Measurements from ENCODE around the gene EHMT1.

DNA sequence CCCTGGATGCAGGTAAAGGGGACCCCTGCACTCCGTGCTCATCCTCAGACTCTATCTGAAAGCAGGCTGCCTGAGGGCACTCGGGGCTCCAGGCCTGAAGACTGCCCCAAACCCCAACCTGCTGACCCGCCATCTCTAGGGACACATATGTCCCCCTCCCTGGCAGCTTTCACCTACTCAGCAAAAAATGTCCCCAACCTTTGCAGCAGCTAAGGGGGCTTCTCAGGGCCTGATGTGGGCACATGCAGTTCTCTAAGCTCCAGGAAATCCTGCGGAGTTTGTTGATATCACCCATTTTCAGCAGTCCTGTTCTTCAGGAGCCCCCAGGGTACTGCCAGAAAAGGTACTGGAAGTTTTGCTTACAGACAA, 37.9 kb upstream of the EHMT1 start:
- TF ChIP-seq JUN (IDR thresholded peaks at IDR 0.05): no peak
- no peak for TF ChIP-seq RCOR1 (IDR thresholded peaks at IDR 0.05; ENCODE audit: low read depth, low read length)

All from A549 (cell line).